Activated CD4-positive, alpha-beta T cell treated with anti-CD3 and anti-CD28 coated beads for 36 hours (primary cell): ENCODE measurements around the gene TMEM129. TPM values are rescaled to one million over a fixed set of nuclear protein-coding genes. Genes with fewer than 3 reads are reported as not detected.
A peak's percentile ranks its signal among the peaks of the same experiment; 100 is the strongest.

Experiments used
- ATAC-seq: fragments of 200-7000 bp; cut with Tn5 transposase; one replicate; pipeline ENCODE4 v1.10.0; 2021; ENCODE audit warnings: mild to moderate bottlenecking, moderate library complexity
- CTCF ChIA-PET: fragments of 350-600 bp; sonication (Branson Sonifier 250); formaldehyde crosslinking; loops from one replicate; lab custom pipeline; 2021; ENCODE audit warnings: antibody characterized with exemption; lab: Charles Lee
- POLR2A ChIA-PET: fragments of 350-600 bp; sonication (Branson Sonifier 250); formaldehyde crosslinking; loops from one replicate; lab custom pipeline; 2021; ENCODE audit warnings: antibody characterized with exemption, inconsistent platforms; lab: Charles Lee
- DNase-seq: peaks from one replicate; pipeline ENCODE4 v3.0.0-alpha.2; 2020
- H3K27ac Mint-ChIP-seq: one replicate; pipeline ENCODE4 v1.8.0; 2021; ENCODE audit warnings: mixed read lengths
- H3K27me3 Mint-ChIP-seq: one replicate; pipeline ENCODE4 v1.8.0; 2021; ENCODE audit warnings: mixed read lengths
- H3K36me3 Mint-ChIP-seq: one replicate; pipeline ENCODE4 v1.8.0; 2021; ENCODE audit warnings: low read depth, mixed read lengths
- H3K4me1 Mint-ChIP-seq: one replicate; pipeline ENCODE4 v1.8.0; 2021; ENCODE audit warnings: mixed read lengths
- H3K4me3 Mint-ChIP-seq: one replicate; pipeline ENCODE4 v1.8.0; 2021; ENCODE audit warnings: mild to moderate bottlenecking, moderate library complexity, mixed read lengths
- H3K9me3 Mint-ChIP-seq: one replicate; pipeline ENCODE4 v1.8.0; 2021; ENCODE audit warnings: low read depth, mixed read lengths
- intact Hi-C, 2 experiments: fragments of 100-400 bp; cut with DNase I in 1 of 2; cut with micrococcal nuclease in 1 of 2; formaldehyde crosslinking; loops; one replicate each; pipeline versions ENCODE4 v1.14.2 to v1.15.1; 2022 to 2024; cut with DNase I, micrococcal nuclease
- total RNA-seq, 2 experiments: library from RNA; stranded (reverse); gene quantifications; one replicate each; pipeline ENCODE4 v1.2.3, GENCODE V29; 2021

The TMEM129 gene
- total RNA-seq, 2 experiments from 2014 or later: 13.7 to 14.6 TPM

DNA sequence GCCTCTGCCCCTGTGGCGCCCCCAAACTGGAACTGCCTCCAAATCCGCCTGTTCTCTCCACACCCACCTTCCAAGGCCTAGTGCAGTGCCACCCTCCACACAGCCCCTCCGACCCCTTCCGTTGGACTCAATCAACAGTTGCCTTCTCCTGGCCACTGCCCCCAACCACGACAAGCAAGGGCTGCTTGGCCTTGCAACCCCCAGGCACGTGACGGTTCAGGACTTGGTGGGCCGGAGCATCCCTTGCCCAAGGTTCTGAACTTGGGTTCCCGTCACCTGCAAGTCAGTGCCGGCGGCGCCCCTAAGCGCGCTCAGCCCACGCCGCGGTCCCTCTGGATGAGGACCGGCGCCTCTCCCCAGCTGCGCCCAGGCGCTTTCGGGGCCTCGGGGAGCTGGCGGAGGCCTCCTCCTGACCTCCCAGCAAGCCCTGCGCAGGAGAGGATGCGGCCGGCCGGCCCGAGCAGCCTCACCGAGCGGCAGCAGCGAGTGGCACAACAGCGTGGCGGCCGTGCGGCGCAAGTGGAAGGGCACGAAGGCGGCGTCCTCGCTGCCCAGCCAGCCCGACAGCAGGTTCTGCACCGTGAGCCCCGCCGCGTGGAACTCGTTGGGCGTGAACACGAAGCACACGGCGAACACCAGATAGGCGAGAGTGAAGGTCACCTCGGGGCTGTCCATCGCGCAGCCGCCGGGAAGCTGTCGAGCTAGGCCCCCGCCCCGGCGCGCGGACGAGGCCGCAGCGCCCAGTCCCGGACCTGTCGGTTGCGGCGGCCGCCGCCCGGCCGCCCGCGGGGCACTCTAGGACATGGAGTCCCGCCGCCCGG is 750 bp downstream of the TMEM129 start:
- DNase-seq (peak; percentile 75), ATAC-seq (peak; percentile 24)
- Mint-ChIP-seq H3K4me1 (peaks cover 56% of the 10 kb centered on the region), H3K36me3 (peaks cover 45% of the 10 kb centered on the region), H3K27me3 (no peaks in the 10 kb centered on the region), H3K9me3 (no peaks in the 10 kb centered on the region), H3K4me3 (peak overlapping the region; percentile 84), H3K27ac (peak overlapping the region; percentile 92)
- intact Hi-C loops: loop anchor here in 1 of 2 experiments (2.0 to 5.0 kb wide), 4 partner anchors 748 to 1242 kb away; partner anchors contain the start of genes GRK4, NOP14 and RNF4
- CTCF ChIA-PET: interaction anchor here (0.7 to 13.1 kb wide), 7 partner anchors 8 to 27 kb away, joined by 3 to 196 read pairs (median 5); partner anchors contain the start of gene SLBP
- POLR2A ChIA-PET: interaction anchor here (0.6 to 5.1 kb wide), 4 partner anchors 9 to 151 kb away, joined by 3 to 89 read pairs (median 10); partner anchors contain the start of genes NSD2 and SLBP

DNA sequence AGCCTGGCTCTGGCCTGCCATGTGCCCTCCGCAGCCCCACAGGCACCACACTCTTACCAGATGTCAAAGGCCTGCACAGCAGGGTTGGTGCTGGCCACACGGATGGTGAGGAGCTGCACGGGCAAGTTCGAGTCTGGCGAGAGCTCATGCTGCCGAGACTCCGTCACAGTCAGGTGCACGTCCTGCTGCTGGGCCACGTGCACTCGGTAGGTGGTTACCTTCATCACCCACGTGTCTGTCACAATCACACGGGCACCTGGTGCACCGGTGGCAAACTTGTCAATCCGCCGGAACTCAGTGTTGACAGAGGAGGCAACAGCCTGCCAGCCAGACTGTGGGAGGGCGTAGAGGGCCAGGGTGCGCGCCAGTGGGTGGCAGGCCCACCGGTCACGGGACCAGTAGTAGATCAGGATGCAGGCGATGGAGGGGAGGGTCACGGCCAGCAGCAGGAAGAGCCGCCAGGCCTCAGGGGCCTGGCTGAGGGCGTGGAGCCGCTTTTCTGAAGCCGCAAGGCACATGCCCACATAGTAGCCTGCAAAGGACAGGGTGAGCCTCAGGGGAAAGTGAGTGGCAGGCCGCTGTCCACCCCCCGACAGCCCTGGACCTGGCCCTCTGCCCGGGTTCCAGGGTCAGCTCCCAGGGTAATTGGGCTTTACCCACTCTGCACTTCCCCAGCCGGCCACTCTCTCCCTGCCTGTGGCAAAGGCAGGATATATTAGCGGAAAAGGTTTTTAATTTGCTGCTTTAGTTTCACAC is 2.9 kb downstream of the TMEM129 start:
- peak overlapping the region; percentile 84 for H3K4me3 Mint-ChIP-seq
- ChIA-PET CTCF (interaction anchor here (1.5 to 13.1 kb wide), 3 partner anchors 12 to 92 kb away, joined by 4 to 196 read pairs (median 19); no protein-coding TSS in a partner anchor), POLR2A (no interaction called here)
- DNase-seq (no peak), ATAC-seq (no peak)
- peak overlapping the region; percentile 5 for H3K27ac Mint-ChIP-seq
- no peaks in the 10 kb centered on the region for H3K9me3 Mint-ChIP-seq
- peaks cover 51% of the 10 kb centered on the region for H3K4me1 Mint-ChIP-seq
- no peaks in the 10 kb centered on the region for H3K27me3 Mint-ChIP-seq
- intact Hi-C loops: no loop called here
- peaks cover 45% of the 10 kb centered on the region for H3K36me3 Mint-ChIP-seq

DNA sequence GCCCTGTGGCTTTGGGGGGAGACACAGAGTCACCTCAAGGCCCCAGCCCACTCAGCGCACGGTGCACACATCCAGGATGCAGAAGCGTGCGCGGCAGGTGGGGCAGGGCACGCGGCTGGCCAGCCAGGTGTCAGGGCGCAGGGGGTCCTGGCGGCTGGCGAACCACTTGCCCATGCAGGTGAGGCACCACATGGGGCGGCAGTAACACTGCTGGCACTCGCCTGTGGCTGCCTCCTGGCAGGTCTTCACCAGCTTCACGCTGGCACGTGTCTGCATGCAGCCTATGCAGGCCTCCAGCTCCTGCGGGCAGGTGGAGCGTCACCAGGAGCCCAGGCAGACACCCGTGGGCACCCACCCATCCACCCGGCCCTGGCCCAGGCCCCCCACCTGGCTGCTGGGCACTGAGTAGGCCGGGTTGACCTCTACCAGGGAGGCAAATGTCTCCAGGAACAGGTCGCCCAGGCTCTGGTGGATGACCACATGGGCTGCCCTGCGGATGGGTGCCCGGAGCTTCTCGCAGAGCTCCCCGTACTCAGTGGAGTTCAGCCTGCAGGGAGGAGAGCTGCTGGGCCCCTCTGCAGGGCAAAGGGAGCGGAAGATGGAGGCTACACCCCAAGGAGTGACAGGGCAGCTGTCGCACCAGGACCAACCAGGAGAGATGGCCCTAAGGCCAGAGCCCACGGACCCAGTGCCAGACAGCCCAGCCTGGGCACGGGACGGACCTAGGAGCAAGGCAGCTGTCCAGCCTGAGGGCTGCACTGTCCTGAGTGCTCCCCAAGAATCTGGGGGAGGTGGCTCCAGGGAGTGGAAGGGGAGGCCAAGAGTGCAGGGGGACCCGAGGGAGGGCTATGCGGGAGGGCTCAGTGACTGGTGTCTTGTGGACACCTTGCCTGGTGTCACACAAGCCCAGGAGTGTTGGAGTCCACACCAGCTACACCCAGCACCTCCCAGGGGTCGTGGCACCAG is 3.7 kb downstream of the TMEM129 start:
- no peaks in the 10 kb centered on the region for H3K9me3 Mint-ChIP-seq
- H3K27me3 Mint-ChIP-seq: no peaks in the 10 kb centered on the region
- DNase-seq (no peak), ATAC-seq (no peak)
- POLR2A ChIA-PET: no interaction called here
- CTCF ChIA-PET: interaction anchor here (4.1 kb wide), 1 partner anchor 13 kb away, joined by 19 read pairs; no protein-coding TSS in a partner anchor
- intact Hi-C loops: no loop called here
- no peak overlapping the region for H3K4me3 Mint-ChIP-seq
- H3K4me1 Mint-ChIP-seq: peaks cover 43% of the 10 kb centered on the region
- peaks cover 43% of the 10 kb centered on the region for H3K36me3 Mint-ChIP-seq
- no peak overlapping the region for H3K27ac Mint-ChIP-seq

DNA sequence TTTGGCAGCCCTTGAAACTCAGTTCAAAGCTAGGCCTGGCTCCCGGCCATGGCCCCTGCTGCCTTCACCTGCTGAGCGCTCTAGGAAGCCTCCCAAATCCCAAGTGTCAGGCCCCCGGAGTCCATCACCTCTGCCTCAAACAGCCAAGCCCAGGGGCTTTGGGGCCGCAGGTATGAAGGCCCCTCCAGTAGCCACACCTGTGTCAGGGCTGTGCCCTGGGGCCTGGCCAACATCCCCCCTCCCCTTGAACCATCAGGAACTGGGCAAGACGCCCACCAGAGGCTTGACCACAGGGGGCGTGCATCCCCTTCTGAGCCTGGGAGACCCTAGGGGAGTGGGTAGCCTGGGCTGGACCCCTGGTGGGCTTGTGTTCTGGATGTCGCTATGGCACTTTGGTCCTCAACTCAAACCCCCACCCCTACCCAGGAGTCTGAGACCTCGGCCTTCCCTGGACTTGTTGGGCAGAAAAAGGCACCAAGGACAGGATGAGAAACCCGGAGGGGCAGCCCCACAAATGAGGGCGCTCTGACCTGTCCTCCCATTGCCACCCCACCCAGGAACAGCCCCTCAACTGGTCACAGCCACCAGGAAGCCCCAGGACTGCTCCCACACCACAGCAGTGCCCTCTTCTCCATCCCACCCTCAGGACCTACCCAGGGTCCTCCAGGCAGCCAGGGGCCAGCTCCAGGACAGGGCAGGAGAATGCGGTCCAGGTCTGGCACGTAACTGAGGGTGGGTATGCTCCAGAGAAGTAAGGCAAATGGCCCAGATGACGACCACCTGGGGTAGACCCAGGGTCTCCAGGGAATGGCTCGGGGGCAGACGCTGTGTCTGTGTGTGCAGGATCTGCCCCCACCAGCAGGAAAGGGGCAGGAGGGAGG is 4.8 kb downstream of the TMEM129 start:
- no peak overlapping the region for H3K27ac Mint-ChIP-seq
- H3K4me3 Mint-ChIP-seq: no peak overlapping the region
- peaks cover 39% of the 10 kb centered on the region for H3K36me3 Mint-ChIP-seq
- ChIA-PET CTCF (interaction anchor here (0.6 to 0.7 kb wide), 4 partner anchors 23 to 366 kb away, joined by 3 read pairs; no protein-coding TSS in a partner anchor), POLR2A (no interaction called here)
- ATAC-seq: no peak
- H3K4me1 Mint-ChIP-seq: peaks cover 41% of the 10 kb centered on the region
- no peaks in the 10 kb centered on the region for H3K27me3 Mint-ChIP-seq
- no peak for DNase-seq
- intact Hi-C loops: no loop called here
- no peaks in the 10 kb centered on the region for H3K9me3 Mint-ChIP-seq

DNA sequence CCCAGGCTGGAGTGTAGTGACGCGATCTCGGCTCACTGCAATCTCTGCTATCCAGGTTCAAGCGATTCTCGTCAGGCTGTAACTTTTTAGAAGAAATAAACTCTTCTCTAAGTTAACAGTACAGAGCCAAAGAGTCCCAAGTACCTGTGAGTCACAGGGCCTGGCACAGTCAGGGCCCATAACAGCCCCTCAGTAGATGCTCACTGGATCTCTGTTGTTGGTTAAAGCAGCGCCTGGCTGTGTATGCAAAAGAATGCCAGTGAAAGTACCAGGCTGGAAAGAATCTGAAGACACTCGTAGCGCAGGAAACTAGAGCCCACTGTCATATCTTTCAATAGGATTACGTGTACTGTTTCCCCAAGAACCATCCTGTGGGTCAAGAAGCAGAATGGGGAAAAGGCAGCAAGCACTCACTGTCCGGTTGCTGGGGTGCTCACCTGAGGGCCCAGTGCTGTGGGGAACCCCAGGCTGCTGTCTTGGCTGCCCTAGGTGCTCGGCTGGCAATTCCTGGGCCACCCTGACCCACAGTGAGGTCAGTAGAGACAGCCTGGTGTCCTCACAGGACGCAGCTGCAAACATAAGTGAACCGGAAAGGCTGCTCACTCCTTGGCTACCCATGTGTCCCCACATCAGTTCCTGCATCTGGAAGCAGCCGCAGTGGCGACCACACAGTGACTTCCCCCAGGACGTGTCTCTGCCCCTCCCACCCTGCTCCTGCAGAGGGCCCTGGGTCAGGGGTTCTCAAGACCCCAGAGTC is 5.9 kb downstream of the TMEM129 start:
- ChIA-PET POLR2A (interaction anchor here (1.2 kb wide), 1 partner anchor 11 kb away, joined by 4 read pairs; no protein-coding TSS in a partner anchor), CTCF (interaction anchor here (0.6 to 1.3 kb wide), 3 partner anchors 8 to 139 kb away, joined by 3 read pairs; no protein-coding TSS in a partner anchor)
- Mint-ChIP-seq H3K36me3 (peaks cover 50% of the 10 kb centered on the region), H3K27me3 (no peaks in the 10 kb centered on the region), H3K4me1 (peaks cover 52% of the 10 kb centered on the region), H3K9me3 (no peaks in the 10 kb centered on the region), H3K4me3 (peak overlapping the region; percentile 88), H3K27ac (peak overlapping the region; percentile 60)
- intact Hi-C loops: no loop called here
- DNase-seq: no peak
- ATAC-seq: no peak

DNA sequence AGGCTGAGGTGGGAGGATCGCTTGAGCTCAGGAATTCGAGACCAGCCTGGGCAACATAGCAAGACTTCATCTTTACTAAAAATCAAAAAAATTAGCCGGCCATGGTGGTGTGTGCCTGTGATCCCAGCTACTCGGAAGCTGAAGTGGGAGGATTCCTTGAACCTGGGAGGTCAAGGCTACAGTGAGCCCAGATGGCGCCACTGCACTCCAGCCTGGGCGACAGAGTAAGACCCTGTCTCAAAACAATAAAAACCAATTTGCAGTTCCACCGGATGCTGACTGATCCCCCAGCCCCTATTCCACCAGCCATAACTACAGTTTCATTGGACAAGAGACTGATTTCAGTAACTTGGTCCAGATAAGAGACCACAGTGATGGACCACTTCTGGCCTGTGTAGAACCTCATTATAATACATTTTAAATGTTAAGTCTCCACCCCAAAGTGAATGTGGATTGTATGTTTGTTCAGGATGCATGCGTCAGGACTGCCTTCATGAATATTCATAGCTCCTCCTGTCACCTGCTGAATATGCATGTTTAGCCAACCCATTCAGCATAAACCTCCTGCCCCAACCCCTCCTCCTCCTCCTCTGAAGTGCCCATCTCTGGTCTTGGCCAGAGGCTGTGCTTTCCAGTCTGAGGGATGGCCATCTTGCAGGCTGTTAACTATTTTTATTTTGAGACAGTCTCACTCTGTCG is 6.7 kb downstream of the TMEM129 start:
- intact Hi-C loops: loop anchor here in 1 of 2 experiments (5.0 kb wide), 3 partner anchors 512 to 782 kb away; partner anchors contain the start of genes GAK, MXD4 and TMEM175
- peaks cover 57% of the 10 kb centered on the region for H3K36me3 Mint-ChIP-seq
- POLR2A ChIA-PET: interaction anchor here (1.2 to 6.2 kb wide), 2 partner anchors 8 to 10 kb away, joined by 4 to 89 read pairs; partner anchors contain the start of genes TACC3 and TMEM129

DNA sequence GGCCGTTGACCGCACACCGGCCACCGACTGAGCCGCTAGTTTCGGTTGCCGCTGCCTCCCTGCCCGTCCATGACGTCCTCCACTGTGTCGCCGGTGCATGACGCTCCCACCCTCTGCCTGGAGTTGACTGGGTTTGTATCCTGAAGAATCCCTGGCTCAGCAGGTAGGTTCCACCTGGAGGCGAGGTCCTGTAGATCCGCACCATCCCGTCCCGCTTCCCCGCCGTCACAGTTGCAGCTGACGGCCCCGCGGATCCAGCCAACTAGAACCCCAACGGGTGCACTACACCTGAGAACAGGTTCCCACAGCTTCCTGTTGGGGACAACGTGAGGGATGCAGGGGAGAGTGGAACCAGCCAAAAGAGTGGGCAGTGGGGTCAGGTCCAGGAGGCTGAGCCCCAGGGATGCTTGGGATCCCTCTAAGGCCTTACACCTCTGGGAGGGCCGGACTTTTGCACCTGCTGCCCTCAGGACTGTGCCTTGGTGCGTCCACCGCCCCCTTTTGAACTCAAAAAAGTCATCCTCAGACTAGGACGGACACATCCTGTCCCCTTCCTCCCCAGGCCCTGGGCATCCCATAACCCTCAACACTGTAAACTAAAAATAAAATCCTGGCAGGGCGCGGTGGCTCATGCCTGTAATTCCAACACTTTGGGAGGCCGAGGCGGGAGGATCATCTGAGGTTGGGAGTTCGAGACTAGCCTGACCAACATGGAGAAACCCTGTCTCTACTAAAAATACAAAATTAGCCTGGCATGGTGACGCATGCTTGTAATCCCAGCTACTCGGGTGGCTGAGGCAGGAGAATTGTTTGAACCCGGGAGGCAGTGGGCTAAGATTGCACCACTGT is 7.9 kb downstream of the TMEM129 start:
- H3K4me3 Mint-ChIP-seq: peak overlapping the region; percentile 88
- H3K36me3 Mint-ChIP-seq: peaks cover 65% of the 10 kb centered on the region
- ChIA-PET CTCF (interaction anchor here (1.5 to 3.8 kb wide), 4 partner anchors 10 to 20 kb away, joined by 6 to 26 read pairs (median 8); no protein-coding TSS in a partner anchor), POLR2A (interaction anchor here (1.6 to 6.2 kb wide), 3 partner anchors 9 to 20 kb away, joined by 4 to 89 read pairs (median 8); partner anchors contain the start of genes TACC3 and TMEM129)
- H3K9me3 Mint-ChIP-seq: no peaks in the 10 kb centered on the region
- intact Hi-C loops: loop anchor here (2.0 to 5.0 kb wide), 9 partner anchors 14 to 781 kb away; partner anchors contain the start of genes CFAP99 (in 1 of the 2), FAM53A (in 1 of the 2), FGFRL1 (in 1 of the 2) and GAK (in 1 of the 2)
- H3K4me1 Mint-ChIP-seq: peaks cover 57% of the 10 kb centered on the region
- H3K27ac Mint-ChIP-seq: peak overlapping the region; percentile 98
- DNase-seq (no peak), ATAC-seq (peak; percentile 7)
- no peaks in the 10 kb centered on the region for H3K27me3 Mint-ChIP-seq

More for the DNA sequence above, 6.7 kb downstream of the TMEM129 start:
- H3K27me3 Mint-ChIP-seq: no peaks in the 10 kb centered on the region
- CTCF ChIA-PET: interaction anchor here (1.3 to 3.8 kb wide), 3 partner anchors 9 to 21 kb away, joined by 3 to 26 read pairs (median 6); no protein-coding TSS in a partner anchor
- no peak for DNase-seq
- no peaks in the 10 kb centered on the region for H3K9me3 Mint-ChIP-seq
- H3K4me3 Mint-ChIP-seq: peak overlapping the region; percentile 88
- H3K27ac Mint-ChIP-seq: peak overlapping the region; percentile 98
- peaks cover 52% of the 10 kb centered on the region for H3K4me1 Mint-ChIP-seq
- ATAC-seq: no peak
